HUES6 (cell line): Measurements from ENCODE around the gene CUX1.
"Not testable (repeated sequence)": the region's sequence is repeated elsewhere in the genome, so short reads cannot be mapped to it uniquely, and the experiment has no call there.

Source experiments
- H3K27ac ChIP-seq: 2 replicates; pipeline ENCODE4 v1.7.0; 2013; ENCODE audit warnings: low read depth, mild to moderate bottlenecking, low read length, inconsistent platforms
- H3K27me3 ChIP-seq: 2 replicates; pipeline ENCODE4 v1.6.1; 2013; ENCODE audit warnings: low read length; ENCODE audit not compliant: control insufficient read depth, insufficient read depth
- H3K36me3 ChIP-seq: 2 replicates; pipeline ENCODE4 v1.6.1; 2013; ENCODE audit warnings: low read length; ENCODE audit not compliant: control insufficient read depth, insufficient read depth
- H3K4me1 ChIP-seq: 2 replicates; pipeline ENCODE4 v1.6.1; 2013; ENCODE audit warnings: low read length; ENCODE audit not compliant: control insufficient read depth, insufficient read depth
- H3K4me3 ChIP-seq: 2 replicates; pipeline ENCODE4 v1.5.1; 2013; ENCODE audit warnings: low read depth, low read length
- H3K9ac ChIP-seq: one replicate; pipeline ENCODE4 v1.6.1; 2013; ENCODE audit warnings: mild to moderate bottlenecking, low read length
- H3K9me3 ChIP-seq: 2 replicates; pipeline ENCODE4 v1.6.1; 2013; ENCODE audit warnings: low read depth, low read length; ENCODE audit not compliant: control insufficient read depth, insufficient read depth

Gene CUX1

DNA sequence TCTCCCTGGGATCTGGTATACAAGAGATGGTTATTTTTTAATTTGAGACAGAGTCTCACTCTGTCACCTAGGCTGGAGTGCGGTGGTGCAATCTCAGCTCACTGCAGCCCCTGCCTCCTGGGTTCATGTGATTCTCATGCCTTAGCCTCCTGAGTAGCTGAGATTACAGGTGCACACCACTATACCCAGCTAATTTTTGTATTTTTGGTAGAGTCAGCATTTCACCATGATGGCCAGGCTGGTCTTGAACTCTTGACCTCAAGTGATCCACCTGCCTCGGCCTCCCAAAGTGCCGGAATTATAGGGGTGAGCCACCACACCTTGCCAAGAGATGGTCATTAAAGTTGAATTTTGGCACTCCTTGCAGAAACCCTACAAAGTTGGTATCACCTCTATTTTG lies 71.1 kb downstream of the CUX1 start:
- H3K9me3 ChIP-seq, H3K4me3 ChIP-seq, H3K9ac ChIP-seq, H3K27ac ChIP-seq, H3K36me3 ChIP-seq, H3K27me3 ChIP-seq: not testable (repeated sequence)
- peaks cover 22% of the 10 kb centered on the region for H3K4me1 ChIP-seq

DNA sequence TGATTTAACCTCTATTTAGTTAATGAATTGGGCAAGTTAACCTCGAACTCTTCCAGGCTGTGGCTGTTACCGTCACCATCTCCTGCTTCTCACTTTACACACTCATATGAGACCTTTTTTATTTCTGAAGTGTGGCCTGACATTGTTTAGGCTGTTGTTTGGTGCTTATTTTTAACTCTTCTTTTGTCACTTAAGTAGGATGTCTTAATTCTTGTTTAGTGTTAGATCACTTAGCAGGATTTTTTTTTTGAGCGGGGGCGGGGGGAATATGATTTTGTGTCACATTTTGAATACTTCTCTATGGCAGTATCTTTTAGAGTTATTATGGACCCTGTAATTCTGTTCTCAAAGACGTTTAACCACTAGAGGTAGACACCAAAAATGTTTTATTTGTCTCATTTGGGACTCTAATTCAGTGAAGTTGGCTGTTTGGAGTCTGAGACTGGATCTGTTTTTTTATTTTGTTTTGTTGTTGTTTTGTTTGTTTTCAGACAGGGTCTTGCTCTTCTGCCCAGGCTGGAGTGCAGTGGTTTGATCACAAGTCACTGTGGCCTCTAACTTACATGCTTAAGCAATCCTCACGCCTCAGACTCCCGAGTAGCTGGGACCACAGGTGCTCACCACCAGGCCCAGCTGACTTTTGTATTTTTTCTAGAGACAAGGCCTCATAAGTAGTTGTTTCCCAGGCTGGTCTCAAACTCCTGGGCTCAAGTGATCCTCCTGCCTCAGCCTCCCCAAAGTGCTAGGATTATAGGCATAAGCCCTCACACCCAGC lies 73.5 kb downstream of the CUX1 start:
- no peak overlapping the region for H3K9ac ChIP-seq

DNA sequence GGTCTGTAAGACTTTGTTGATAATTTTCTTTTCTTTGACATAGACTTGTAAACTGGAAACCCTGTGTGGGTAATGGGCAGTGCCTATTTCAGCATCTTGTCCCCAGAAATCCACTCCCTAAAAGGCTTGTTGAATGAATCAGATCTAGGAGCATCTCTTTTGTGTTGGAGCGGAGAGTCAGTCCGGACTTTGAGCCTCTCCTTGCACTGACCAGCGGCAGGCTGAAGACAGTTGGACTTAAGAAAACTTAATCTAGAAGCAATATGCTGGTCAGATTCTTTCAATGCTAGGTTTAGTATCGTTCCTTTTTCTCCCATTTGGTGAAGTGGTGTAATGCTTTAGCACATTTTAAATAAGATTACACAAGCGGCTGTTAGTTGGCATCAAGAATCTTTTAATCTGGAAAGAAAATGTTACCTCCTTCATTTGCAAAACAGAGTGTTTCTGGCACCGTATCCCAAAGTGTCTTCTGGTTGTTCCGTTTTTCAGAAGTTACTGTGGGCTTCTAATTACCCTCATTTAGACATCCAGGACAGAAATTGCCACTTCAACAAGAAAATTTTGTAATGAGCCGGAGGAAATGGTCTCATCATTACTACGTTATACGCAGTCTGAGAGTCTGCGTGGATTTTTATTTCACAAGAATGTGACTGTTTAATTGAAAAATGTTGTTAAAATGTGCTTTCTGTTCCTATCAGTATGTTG lies 74.7 kb downstream of the CUX1 start:
- H3K9me3 ChIP-seq: no peaks in the 10 kb centered on the region
- no peaks in the 10 kb centered on the region for H3K27me3 ChIP-seq
- peaks cover 10% of the 10 kb centered on the region for H3K4me1 ChIP-seq
- H3K27ac ChIP-seq: no peak overlapping the region
- H3K36me3 ChIP-seq: no peaks in the 10 kb centered on the region
- H3K4me3 ChIP-seq: no peak overlapping the region
- H3K9ac ChIP-seq: no peak overlapping the region

More for the DNA sequence above, 73.5 kb downstream of the CUX1 start:
- H3K9me3 ChIP-seq: no peaks in the 10 kb centered on the region
- H3K27me3 ChIP-seq: no peaks in the 10 kb centered on the region
- H3K4me1 ChIP-seq: peaks cover 10% of the 10 kb centered on the region
- H3K4me3 ChIP-seq: no peak overlapping the region
- H3K36me3 ChIP-seq: no peaks in the 10 kb centered on the region
- H3K27ac ChIP-seq: no peak overlapping the region

DNA sequence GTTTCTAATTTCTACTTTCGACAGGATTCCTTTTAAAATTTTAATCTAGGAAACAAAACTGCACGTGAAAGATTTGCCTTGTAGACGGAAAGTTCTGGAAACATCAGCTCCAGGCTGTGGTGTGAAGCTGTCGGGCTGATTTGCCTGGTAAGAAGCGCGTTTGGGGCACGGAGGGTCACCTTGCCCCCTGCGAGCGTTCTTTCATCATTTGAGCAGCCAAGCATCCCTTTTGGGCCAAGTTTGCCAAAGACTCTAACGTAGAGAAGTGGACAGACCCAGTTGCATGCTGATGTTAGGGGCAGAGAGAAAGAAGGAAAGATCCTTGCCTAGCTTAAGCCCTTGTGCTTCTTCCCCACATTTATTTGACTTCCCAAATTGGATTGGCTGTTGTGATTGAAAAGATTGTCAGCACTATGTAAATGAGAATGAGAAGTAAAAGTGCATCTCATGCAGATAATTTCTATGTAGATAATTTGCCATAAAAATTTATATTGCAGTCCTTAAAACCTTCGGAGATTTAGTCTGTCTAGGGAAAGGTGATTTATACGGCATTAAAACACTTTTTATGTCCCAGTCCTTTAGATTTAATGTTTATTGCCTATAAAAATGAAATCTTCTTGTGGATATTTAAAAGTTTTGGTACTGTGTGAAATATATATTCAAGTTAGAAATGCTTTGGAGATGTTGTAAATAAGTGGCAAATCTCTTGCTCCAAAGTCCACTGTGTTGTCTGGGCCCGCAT lies 76.1 kb downstream of the CUX1 start:
- H3K27ac ChIP-seq: no peak overlapping the region
- peaks cover 10% of the 10 kb centered on the region for H3K4me1 ChIP-seq
- no peak overlapping the region for H3K4me3 ChIP-seq
- H3K27me3 ChIP-seq: no peaks in the 10 kb centered on the region
- H3K36me3 ChIP-seq: no peaks in the 10 kb centered on the region; the same call in 1 of the 2 replicates
- no peak overlapping the region for H3K9ac ChIP-seq
- no peaks in the 10 kb centered on the region for H3K9me3 ChIP-seq

- H3K27ac ChIP-seq: no peak overlapping the region
These were observed 78.9 kb downstream of the CUX1 start for GRCh38 chr7:101896316-101896715.

DNA sequence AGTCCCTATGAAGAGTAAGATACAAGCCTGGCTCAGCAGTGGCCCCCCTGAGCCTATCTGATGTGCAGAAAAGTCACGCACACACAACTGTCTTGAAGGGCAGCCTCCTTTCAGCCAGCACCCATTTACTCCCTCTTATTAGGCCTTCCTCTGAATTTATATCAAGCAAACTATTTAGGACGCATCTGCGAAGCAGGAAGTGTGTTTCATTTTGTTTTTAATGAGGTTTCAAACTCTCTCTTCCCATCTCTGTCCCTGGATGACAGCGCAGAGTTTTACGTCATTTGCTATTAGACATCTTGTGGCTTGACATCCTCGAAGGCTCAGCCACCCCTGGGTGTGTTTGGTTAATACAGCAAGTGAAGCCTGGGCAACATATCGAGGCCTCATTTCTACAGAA lies 79.5 kb downstream of the CUX1 start:
- no peak overlapping the region for H3K27ac ChIP-seq

More at GRCh38 chr7:101896316-101896715, 78.9 kb downstream of the CUX1 start:
- Histone ChIP-seq H3K27me3 (no peaks in the 10 kb centered on the region), H3K4me1 (peaks cover 6% of the 10 kb centered on the region), H3K9me3 (no peaks in the 10 kb centered on the region), H3K4me3 (no peak overlapping the region), H3K36me3 (peaks cover 2% of the 10 kb centered on the region; the same call in 1 of the 2 replicates), H3K9ac (no peak overlapping the region)

DNA sequence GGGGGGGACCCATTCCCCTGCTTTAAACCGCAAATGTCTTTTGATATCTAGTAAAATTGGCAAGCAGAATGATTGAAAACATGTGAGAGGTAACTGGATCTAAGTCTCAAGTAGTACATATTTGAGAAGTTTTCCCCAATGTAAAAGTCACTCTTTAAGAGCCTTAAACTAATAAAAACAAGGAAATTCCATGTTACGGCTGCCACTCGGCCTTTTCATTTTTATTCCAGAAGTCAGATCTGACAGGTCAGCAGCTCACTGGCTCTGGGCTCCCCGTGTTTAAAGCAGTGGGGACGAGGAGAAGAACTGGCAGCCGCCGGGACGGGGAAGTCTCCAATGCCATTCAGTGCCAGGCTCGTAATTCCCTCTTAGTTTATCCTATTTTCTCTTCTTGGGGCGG lies 80.7 kb downstream of the CUX1 start:
- Histone ChIP-seq H3K27ac (no peak overlapping the region), H3K9me3 (no peaks in the 10 kb centered on the region), H3K36me3 (peaks cover 2% of the 10 kb centered on the region; the same call in 1 of the 2 replicates), H3K27me3 (no peaks in the 10 kb centered on the region), H3K4me1 (peaks cover 2% of the 10 kb centered on the region; the same call in 1 of the 2 replicates), H3K9ac (no peak overlapping the region), H3K4me3 (no peak overlapping the region)

More for the DNA sequence above, 79.5 kb downstream of the CUX1 start:
- H3K36me3 ChIP-seq: peaks cover 2% of the 10 kb centered on the region; the same call in 1 of the 2 replicates
- H3K27me3 ChIP-seq: no peaks in the 10 kb centered on the region
- no peaks in the 10 kb centered on the region for H3K9me3 ChIP-seq
- H3K9ac ChIP-seq: no peak overlapping the region
- H3K4me1 ChIP-seq: peaks cover 3% of the 10 kb centered on the region; the same call in 1 of the 2 replicates
- H3K4me3 ChIP-seq: no peak overlapping the region

GRCh38 chr7:101899616-101900015 lies 82.2 kb downstream of the CUX1 start:
- Histone ChIP-seq H3K4me3 (no peak overlapping the region), H3K9ac (no peak overlapping the region), H3K36me3 (peaks cover 2% of the 10 kb centered on the region; the same call in 1 of the 2 replicates), H3K4me1 (peaks cover 7% of the 10 kb centered on the region; the same call in 1 of the 2 replicates), H3K27ac (no peak overlapping the region), H3K27me3 (no peaks in the 10 kb centered on the region), H3K9me3 (no peaks in the 10 kb centered on the region)

GRCh38 chr7:101900103-101900502 lies 82.7 kb downstream of the CUX1 start:
- Histone ChIP-seq H3K4me3 (no peak overlapping the region), H3K27me3 (no peaks in the 10 kb centered on the region), H3K9me3 (no peaks in the 10 kb centered on the region), H3K9ac (no peak overlapping the region), H3K27ac (no peak overlapping the region), H3K36me3 (peaks cover 2% of the 10 kb centered on the region; the same call in 1 of the 2 replicates), H3K4me1 (peaks cover 7% of the 10 kb centered on the region; the same call in 1 of the 2 replicates)

DNA sequence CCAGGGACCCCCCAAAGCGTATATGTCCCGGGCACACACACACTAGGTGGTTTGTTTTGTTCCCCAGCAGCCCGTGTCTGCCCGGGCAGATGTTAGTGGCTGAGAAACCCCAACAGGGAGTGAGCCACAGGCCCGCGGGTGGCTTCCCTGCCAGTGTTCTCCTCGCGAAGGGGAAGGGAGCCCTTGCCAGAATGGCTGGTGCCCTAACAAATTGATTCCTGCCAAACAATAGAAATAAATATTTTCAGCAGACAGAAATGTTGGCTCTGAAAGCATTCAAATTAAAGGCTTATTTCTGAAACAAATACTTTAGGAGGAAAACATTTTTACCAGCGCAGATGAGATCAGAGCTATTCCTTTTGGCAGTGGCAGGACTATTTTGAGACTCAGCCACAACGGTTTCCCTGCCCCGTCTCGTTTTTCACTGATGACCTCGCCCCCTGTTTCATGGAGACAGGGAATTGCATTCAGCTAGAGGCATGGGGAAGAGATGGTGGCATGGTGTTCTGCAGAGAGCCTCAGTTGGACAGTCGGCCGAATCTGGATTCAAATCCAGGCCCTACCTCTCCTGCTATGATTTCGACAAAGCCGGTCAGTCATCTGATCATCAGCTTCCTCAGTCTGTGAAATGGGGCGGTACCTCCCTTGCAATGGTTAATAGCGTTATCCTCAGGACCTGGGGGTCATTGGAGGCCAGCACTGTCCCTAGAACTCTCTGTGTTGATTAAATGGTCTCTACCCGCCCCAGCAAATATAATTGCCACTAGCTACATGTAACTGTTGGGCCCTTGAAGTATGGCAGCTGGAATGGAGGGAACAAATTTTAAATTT lies 84.5 kb downstream of the CUX1 start:
- H3K9ac ChIP-seq: no peak overlapping the region
- no peak overlapping the region for H3K27ac ChIP-seq
- no peaks in the 10 kb centered on the region for H3K9me3 ChIP-seq
- peaks cover 7% of the 10 kb centered on the region; the same call in 1 of the 2 replicates for H3K4me1 ChIP-seq
- H3K36me3 ChIP-seq: peaks cover 2% of the 10 kb centered on the region; the same call in 1 of the 2 replicates
- no peaks in the 10 kb centered on the region for H3K27me3 ChIP-seq
- H3K4me3 ChIP-seq: no peak overlapping the region
